Medulla oblongata (tissue), 1 donor: Measurements from ENCODE around the gene MYO3B.
"Not testable (repeated sequence)": the region's sequence is repeated elsewhere in the genome, so short reads cannot be mapped to it uniquely, and the experiment has no call there.

ENCODE experiments used
- DNase-seq: peaks from one replicate; pipeline ENCODE4 v3.0.0-alpha.2; 2015; ENCODE audit errors: extremely low spot score

Gene MYO3B

DNA sequence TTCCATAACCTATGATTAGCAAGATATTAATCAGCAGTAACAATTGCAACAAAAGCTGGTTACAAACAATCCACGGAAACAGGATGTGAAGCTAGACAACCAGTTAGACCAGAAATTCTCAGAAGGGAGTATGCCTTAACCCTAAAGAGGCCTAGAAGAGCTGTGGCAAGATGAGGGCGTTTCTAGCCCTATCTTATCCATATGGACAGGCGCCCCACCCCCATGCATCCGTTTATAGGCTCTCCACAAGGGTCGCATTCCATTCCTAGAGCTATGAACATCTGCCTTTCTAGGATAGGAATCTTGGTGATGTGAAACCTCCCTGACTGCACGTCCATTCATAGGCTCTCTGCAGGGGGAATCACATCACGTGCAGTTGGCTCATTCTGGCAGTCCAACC lies 441.0 kb downstream of the MYO3B start:
- DNase-seq = not testable (repeated sequence)

DNA sequence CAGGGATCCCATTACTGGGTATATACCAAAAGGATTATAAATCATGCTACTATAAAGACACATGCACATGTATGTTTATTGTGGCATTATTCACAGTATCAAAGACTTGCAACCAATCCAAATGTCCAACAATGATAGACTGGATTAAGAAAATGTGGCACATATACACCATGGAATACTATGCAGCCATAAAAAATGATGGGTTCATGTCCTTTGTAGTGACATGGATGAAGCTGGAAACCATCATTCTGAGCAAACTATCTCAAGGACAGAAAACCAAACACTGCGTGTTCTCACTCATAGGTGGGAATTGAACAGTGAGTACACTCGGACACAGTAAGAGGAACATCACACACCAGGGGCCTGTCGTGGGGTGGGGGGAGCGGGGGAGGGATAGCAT lies 457.1 kb downstream of the MYO3B start:
- DNase-seq = not testable (repeated sequence)

DNA sequence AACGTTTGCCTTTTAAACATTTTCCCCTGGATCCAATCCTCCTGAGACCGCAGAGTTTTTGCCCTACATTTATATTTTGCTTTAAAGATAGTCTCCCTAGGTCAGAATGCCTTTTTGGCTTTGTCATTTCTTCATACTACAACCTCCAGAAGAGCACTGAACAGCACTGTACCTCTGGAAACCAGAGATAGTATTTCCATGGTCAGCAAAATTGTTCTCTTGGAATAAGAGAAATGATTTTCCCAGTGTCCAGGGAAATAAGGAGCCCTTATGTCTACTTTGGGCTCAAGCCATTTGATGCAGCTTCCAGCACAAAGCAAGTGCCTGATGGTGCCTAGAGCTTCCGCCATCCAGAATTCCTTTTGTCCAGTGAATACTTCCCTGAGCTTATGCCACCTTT lies 461.7 kb downstream of the MYO3B start:
- no peak for DNase-seq

DNA sequence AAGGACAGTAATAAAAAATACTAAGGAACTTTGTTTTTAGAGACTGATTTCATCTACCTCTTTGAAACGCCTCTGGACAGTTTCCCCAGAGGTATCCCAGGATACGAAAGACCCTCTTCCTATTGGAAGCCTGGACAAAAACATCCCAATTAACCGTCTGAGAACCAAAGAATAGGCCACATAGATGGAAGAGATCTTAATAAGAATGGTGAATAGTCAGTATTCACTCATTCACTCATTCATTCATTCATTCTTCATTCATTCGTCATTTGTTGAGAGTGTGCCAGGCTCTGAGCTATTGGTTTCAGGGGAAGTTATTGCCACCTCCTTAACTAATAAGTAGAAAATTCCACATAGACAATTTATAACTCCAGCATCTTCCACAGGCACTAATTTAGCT lies 464.0 kb downstream of the MYO3B start:
- DNase-seq = no peak

DNA sequence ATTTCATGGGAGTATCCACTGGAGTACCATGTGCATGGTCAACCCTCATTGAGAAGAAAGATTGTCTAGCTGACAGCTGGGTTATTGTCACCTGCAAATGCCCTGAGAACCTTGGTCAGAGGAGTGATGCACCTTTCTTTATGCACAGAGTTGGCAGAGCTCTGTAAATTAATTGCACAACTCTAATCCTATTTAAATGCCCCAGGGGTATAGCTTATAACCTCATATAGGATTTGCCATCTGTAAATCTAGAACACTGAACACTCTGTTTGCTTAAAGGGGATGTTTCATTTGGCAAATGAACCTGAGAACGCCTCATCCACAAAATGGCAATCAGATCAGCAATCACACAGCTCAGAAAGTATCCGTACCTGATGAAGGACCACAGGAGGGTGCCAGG lies 465.4 kb downstream of the MYO3B start:
- no peak for DNase-seq

DNA sequence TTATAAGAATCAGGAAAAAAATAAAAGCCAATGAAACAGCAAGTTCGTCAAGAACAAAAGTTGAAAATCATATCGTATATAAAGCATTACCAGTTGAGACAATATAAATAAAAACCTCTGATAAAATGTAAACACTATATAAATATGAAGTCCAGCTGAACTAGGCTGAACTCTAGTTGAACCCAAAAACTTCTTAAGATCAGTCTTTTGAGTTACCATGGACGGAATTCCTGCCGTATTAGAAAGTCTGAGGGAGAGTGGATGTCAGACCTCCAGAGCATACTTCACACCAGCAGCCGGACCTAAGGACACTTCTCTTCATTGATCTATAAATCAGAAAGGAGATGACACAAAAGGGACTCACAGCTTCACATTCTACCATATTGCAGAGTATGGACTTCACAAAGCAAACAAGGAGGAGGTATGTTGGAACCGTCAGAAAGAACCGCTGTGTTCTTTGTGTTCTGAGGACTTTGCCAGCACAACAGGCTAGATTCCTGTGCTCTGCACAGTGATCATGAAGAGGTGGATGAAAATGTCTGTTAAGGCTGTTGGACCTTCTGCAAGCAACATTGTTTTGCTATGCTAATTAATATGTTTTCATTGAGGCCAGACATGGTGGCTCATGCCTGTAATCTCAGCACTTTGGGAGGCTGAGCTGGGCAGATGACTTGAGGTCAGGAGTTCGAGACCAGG lies 469.9 kb downstream of the MYO3B start:
- no peak for DNase-seq

DNA sequence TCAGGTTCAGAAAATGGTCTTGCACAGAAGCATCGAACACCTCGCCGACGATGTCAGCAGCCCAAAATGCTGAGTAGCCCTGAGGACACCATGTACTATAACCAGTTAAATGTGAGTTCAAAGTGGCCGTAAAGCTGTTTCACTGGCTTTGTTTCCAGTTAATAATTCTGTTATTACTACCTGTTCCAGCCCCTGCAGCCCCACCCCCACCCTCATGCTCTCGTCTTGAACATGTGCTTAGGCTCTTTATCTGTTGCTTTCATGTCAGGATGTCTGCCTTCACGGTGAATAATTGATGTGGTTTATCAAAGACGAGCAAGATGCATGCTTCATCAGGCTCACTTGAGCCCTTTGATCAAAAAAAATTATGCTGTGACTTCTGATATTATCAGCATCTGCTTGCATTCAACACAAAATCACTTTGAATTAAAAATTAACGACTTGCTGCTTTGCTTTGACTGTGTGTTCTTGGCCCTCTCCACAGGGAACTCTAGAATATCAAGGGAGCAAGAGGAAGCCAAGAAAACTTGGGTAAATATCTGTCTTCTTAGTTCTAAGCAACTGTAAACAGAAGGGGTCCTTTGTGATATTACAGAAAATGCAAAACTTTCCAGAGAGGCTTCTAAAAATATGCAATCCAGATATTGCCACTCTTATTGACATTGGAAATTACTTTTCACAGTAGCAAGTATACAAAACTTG lies 473.8 kb downstream of the MYO3B start:
- DNase-seq = no peak

DNA sequence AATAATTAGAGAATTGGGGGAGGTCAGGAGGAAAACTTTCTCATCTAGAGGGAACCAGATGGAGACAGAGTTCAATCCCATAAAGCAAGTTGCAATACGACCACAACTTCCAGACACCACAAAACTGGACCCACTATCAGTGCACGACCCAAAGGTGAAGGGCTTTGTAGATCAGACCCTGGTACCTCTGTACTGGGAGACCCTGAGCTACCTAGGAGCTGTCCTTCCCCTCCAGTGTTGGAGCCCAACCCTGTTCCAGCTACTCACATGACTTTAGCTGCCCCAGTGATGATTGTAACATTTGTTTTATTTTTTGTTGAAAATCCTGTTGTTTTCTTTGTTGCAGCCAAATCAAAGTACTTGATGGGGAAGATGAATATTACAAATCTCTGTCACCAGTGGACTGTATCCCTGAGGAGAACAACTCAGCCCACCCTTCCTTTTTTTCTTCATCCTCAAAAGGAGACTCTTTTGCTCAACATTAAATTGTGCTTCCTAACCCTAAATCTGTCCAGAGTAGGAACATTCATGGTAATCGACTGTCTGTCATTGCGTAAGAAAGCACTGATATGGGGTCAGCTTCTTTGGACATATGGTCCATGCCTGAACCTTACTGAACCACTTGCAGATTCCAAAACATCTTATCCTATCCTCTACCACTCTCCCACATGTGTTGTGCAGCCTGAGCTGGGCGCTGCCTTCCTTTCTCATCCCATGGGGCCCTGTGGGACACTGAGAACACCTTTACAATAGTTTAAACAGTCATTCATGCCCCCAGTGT lies 474.9 kb downstream of the MYO3B start:
- no peak for DNase-seq

DNA sequence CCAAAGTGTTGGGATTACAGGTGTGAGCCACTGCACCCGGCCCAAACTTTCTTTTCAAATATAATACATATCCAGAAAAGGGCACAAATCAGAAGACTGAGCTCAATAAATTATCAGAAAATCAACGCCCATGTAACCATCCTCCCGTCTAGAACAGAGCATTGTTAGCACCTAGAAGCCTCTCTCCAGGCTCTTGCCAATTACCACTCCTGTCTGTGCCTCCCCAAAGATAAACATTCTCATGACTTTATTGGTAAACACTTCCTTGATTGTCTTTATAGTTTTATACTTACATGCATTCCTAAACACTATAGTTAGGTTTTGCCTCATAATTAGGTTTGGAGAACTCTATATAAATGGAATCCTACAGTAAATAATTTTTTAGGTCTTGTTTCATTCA lies 478.7 kb downstream of the MYO3B start:
- no peak for DNase-seq

DNA sequence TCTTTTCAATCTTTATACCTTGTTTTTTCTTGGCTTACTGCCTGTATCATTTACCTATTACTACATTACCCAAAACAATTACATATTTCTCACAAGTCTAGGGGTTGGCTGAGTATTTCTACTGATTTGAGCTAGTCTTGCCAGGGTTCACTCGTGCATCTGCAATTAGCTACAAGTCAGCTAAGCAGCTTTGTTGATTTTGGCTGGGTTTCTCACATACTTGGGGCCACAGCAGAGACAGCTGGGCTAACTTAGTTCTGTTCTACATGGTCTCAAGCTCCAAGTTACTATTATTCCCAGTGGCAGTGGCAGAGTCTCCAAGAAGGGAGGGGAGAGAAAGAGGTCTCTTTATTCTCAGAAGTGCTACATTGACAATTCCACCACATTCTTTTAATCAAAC lies 482.5 kb downstream of the MYO3B start:
- no peak for DNase-seq

DNA sequence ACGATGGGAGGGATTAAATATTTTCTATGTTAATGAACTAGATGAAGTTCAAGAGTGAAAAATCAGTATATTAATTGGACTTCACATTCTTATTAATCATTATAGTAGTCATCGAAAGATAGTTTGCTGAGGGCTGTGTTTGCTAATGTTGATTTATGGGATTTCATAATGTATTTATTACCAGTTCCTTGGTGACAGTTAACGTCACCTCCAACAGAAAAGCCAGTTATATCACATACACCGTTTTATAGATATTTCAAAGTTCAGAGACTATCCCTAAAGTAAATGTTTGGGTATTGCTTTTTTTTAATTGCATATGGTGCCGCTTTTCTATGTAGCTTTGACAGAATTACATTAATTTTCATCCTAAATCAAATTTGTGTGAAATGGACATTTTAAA lies 487.8 kb downstream of the MYO3B start:
- no peak for DNase-seq

DNA sequence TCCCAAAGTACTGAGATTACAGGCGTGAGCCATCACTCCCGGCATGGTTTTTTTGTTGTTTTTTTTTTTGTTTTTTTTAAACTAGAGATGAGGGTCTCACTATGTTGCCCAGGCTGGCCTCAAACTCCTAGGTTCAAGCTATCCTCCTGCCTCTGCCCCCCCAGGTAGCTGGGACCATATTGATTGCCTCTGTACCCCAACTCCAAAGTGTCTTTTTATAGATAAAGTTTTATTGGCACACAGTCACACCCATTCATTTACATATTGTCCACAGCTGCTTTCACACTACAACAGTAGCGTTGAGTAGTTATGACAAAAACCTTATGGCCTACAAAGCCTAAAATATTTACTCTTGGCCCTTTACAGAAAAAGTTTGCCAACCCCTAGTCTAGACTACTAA lies 492.0 kb downstream of the MYO3B start:
- no peak for DNase-seq

DNA sequence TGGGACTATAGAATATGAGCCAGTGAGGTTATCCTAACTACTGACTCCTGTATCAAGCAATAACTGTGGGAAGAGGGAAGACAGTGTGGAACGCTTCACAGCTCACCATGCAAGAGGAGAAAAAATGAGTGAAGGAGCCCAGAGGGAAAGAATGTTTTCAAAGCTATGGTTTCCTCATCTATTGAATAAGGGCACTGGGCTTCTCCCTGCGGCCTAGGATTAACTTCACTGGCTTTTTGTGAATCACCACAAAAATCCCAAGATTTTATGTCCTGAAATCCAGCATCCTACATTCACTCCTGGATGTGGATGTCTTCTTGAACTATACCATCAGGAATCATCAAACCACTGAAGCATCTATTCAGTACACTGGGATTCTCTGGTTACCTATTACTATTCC lies 492.7 kb downstream of the MYO3B start:
- DNase-seq = no peak

DNA sequence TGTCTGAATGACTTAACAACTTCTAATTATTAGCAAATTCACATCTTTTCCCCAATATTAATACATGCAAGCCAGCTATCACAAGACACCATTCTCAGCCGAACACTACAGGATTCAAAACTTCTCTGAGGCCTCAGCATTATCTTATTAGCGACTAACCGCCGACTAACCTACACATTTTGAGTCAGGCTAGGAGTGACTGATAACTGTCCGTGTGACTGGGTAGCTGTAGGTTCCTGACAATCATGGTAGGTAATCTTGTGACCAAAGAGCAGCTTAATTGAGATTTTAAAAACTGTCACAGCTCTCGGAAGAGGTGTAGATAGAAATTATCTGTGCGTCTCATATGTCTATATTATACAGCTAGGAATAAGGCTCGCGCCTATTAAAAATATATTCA lies 493.1 kb downstream of the MYO3B start:
- DNase-seq = no peak

DNA sequence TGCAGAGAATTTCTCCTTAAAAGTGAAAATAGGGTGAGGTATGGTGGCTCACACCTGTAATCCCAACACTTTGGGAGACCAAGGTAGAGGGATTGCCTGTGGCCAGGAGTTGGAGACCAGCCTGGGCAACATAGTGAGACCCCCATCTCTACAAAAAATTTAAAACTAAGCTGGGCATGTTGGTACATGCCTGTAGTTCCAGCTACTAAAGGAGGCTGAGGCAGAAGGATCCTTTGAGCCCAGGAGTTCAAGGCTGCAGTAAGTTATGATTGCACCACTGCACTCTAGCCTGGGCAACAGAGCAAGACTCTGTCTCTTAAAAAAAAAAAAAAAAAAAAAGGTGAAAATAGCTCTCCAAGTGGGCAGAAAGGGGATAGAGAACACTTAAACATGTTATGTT lies 496.3 kb downstream of the MYO3B start:
- DNase-seq = not testable (repeated sequence)

DNA sequence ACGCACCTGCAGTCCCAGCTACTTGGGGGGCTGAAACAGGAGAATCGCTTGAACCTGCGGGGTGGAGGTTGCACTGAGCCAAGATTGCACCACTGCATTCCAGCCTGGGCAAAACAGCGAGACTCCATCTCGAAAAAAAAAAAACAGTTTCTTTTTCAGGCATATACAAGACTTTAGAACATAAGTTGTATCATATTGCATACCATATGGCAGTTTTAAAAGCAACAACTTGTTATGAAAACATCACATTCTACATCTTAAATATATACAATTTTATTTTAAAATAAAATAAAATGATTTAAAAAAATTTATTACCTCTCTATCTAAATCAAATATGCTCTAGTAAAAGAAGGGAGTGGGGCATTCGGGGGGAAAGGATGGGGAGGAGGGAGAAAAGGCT lies 497.8 kb downstream of the MYO3B start:
- no peak for DNase-seq

DNA sequence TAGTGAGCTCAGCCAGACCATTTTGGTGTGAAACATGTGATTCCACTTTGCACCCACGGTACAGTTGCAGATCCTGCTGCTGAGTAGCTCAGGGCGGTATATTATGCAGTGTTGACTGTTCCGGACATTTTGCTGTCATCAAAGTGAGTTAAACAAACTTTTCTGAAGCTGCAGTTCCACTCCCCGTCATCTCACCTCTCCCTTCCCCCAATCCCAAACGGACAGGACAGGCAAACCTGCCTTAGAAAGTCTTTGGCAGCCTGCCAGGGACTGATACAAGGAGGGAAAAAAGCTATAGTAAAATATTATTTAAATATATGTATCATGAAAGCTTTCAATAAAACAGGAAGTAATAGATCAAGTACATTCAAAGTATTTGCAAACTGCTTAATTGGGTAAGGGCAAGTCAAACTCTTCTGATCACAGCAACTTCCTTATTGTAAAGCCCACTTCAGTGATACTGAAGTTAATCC lies 501.7 kb downstream of the MYO3B start:
- DNase-seq = no peak

DNA sequence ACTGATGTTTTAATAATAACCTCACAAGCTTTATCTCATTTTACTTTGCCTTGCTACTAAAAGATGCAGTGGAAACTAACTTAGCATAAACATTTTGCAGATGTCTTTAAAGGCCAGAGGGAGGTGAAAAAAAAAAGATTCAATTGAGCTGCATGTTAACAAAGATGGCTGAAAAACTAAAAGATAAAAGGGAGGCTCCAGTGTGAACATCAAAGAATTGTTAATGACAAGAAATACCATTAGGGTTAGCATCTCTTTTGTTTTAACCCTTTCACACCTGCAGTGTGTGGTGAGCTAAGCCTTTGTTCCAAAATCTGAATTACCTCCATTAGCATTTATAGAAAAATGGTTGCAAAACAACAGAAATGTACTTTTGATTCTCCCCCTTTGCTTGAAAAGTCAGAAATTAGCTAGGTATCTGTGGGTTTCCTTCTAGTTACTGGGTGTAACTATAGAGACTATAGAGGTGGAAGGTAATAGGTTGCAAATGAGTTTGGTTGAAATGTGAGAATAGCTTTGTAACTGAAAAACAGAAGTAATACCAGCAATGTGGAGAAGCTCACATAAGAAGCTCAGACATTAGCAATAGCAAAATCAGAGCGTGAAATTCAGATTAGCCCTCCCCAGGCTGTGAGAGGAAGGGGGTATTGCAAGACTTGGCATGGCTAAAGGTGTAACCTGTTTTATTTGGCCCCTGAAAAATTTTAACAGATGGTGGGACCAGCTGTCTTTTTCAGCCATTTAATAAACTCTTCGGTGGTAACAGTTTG lies 502.4 kb downstream of the MYO3B start:
- DNase-seq = no peak

DNA sequence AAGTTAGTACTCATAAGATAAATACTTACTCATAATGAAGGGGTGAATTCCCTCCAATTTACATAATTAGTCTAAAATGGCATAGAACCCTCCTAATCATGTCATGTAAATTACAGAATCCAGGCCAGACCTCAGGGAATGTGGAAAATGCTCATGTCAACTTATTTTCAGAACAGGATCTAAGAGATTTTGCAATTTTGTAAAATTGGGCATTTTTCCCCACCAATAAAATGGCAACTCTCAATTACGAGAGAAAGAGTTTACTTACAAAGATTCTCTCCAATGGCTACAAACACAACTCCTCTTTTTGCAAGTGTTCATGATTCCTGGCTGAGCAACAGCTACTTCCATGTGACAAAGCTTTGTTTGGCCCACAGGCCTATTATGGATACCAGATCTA lies 503.4 kb downstream of the MYO3B start:
- DNase-seq = no peak

DNA sequence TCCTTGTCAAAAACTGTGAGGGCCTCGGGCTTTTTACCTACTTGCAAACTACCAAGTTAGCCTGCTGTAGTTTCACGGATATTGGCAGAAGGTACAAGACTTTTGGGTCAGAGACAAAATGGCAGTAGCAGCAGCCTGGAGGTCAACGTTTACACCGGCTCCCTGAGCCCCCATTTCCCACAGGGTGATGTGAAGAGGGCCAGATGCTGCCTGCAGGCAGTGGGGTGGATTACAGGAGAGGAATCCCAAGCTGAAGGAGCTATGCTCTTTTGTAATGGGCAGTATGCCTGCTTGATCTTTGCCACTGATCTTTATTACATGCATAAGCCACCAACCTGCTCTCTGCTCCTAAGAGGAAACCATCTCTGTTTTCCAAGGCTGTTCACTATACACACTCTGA lies 507.6 kb downstream of the MYO3B start:
- no peak for DNase-seq

DNA sequence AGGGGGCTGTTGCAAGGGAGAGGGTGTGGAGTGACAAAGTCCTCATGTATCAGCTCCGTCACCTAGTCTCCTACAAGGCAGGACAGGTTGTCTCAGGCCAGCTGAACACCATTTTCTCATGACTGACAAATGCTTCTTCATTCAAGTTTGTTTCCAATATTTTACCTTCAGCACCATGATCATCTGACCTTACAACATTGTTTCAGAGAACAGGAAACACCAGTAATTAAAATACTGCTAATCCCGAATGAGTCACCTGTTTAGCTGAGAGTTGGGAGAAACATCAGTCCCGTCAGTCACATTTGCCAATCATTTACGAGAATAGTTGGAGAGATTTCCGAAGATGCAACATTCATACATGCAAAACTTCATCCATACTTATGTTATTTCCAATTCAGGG lies 511.5 kb downstream of the MYO3B start:
- DNase-seq = no peak

DNA sequence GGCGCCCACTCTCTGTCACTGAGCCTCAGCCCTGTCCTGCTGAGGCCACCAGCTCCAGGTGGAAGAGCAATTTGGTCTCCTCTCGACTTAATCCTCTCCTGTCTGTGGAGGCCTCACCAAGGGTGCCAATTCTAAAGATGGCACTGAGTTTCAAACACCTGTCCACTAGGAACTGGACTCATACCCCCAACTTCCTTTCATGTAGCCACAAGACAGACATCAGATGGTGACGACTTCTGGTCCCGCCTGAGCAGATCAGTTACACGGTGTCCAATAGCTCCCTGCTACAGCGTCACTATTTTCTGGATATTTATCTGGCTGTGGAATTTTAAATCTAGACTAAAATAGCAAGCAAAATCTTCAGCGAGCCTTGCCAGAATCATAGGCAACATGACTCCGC lies 512.7 kb downstream of the MYO3B start:
- no peak for DNase-seq
